SK-N-SH (cell line): Measurements from ENCODE around the gene HPCAL1.

Experiments
- CTCF ChIP-seq: fragments of 200-600 bp; sonication (generic); IDR thresholded peaks from 2 replicates; pipeline ENCODE4 v1.6.1; 2017; ENCODE audit warnings: antibody characterized with exemption, mild to moderate bottlenecking, moderate library complexity
- ELF1 ChIP-seq: IDR thresholded peaks from 2 replicates; pipeline ENCODE4 v1.4.0; 2012
- JUND ChIP-seq: IDR thresholded peaks from 2 replicates; pipeline ENCODE4 v1.4.0; 2012
- SMC3 ChIP-seq: IDR thresholded peaks from 2 replicates; pipeline ENCODE4 v1.6.1; 2012; ENCODE audit warnings: low read depth, low read length, improper control_type of control experiment
- TAF1 ChIP-seq: IDR thresholded peaks from 2 replicates; pipeline ENCODE4 v1.6.1; 2012; ENCODE audit warnings: low read depth, mild to moderate bottlenecking, low read length, moderate library complexity, borderline replicate concordance
- USF1 ChIP-seq: IDR thresholded peaks from 2 replicates; pipeline ENCODE4 v1.4.0; 2012; ENCODE audit warnings: low read depth, borderline replicate concordance
- TF ChIP-seq, protein P1 (sequence below): IDR thresholded peaks from 2 replicates; pipeline ENCODE4 v1.4.0; 2012; ENCODE audit warnings: low read depth

DNA sequence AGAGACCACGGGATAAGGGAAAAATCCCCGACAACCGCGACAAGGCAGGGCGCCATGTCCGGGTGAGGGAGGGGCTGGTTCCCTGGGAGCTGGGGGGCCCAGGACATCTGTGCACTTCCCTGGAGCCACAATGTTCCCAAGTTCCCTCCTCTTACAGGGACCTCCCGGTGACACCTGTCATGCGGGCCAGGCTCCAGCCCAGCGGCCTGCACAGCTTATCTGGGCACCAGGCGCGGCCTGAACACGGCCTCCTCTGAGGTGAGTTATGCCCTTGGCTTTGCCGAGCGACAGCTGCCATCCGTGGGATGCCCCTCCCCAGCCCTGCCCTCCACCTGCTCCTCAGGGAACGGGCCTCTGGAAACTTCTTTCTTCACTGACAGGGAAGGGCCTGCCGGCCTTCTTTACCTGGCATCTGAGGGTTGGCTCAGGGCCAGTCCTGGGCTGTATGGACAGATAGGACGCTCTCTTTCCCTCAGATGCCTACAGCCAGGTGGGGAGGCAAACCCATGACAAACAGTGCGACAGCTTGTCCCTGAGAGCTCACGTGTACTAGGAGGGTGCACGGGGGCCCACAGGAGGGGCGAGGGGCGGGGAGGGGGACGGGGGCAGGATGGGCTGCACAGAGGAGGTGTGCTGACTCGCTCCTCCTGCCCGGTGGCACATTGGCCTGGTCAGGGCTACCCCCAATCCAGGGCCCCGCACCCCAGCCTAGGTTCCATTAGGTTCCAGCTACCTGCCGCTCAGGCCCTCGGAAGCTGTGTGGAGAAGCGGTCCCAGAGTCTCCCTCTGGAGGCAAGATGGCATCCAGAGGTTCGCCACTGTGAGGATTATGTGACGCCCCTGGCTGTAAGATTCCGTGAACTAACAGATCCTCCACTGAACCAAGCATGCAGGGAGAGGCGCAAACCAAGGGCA is 34.9 kb upstream of the HPCAL1 start:
- TF ChIP-seq, protein P1, sequence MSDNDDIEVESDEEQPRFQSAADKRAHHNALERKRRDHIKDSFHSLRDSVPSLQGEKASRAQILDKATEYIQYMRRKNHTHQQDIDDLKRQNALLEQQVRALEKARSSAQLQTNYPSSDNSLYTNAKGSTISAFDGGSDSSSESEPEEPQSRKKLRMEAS = no peak
- TF ChIP-seq CTCF (no peak), JUND (no peak), USF1 (no peak), SMC3 (no peak), TAF1 (no peak), ELF1 (no peak)
